Left lung (tissue), 10 donors: Measurements from ENCODE around the gene C16orf89. TPM values are rescaled to one million over a fixed set of nuclear protein-coding genes. Genes with fewer than 3 reads are reported as not detected.
A peak's percentile ranks its signal among the peaks of the same experiment; 100 is the strongest.
"Not testable (repeated sequence)": the region's sequence is repeated elsewhere in the genome, so short reads cannot be mapped to it uniquely, and the experiment has no call there.

ENCODE experiments used
- ATAC-seq: fragments of 200-7000 bp; cut with Tn5 transposase; one replicate; pipeline ENCODE4 v1.9.1; 2020; ENCODE audit warnings: moderate library complexity
- DNase-seq, 4 donors: peaks; one replicate each; pipeline ENCODE4 v3.0.0-alpha.2; 2013 to 2020
- H3K27ac ChIP-seq, 2 donors: fragments of 200-600 bp; sonication (generic) in 1 of 2; one replicate each; pipeline versions ENCODE4 v1.5.0 to v1.8.0; 2020 to 2021
- H3K27me3 ChIP-seq, 2 donors: fragments of 200-600 bp; sonication (generic) in 1 of 2; one replicate each; pipeline versions ENCODE4 v1.5.0 to v1.8.0; 2020 to 2021
- H3K36me3 ChIP-seq, 2 donors: fragments of 200-600 bp; sonication (generic) in 1 of 2; one replicate each; pipeline versions ENCODE4 v1.5.0 to v1.8.0; 2020 to 2021
- H3K4me1 ChIP-seq, 2 donors: fragments of 200-600 bp; one replicate each; pipeline ENCODE4 v1.8.0; 2021
- H3K4me3 ChIP-seq, 2 donors: fragments of 200-600 bp; sonication (generic) in 1 of 2; one replicate each; pipeline versions ENCODE4 v1.5.0 to v1.8.0; 2020 to 2021; ENCODE audit warnings: mild to moderate bottlenecking in 1 of 2
- H3K9me3 ChIP-seq, 2 donors: fragments of 200-600 bp; sonication (generic) in 1 of 2; one replicate each; pipeline versions ENCODE4 v1.5.0 to v1.8.0; 2020 to 2021
- CTCF ChIP-seq, 2 donors: fragments of 200-600 bp; sonication (generic) in 1 of 2; IDR thresholded peaks; one replicate each; pipeline versions ENCODE4 v1.5.0 to v1.8.0; 2021; ENCODE audit warnings: antibody characterized with exemption in 2 of 2
- intact Hi-C, 2 donors: fragments of 100-400 bp; cut with DNase I; formaldehyde crosslinking; loops; one replicate each; pipeline versions ENCODE4 v1.11.2 to v1.14.2; 2022
- polyA plus RNA-seq, 6 donors: library from polyadenylated mRNA; unstranded; fragments of 120-200 nt; gene quantifications; one replicate each; pipeline ENCODE4 v1.2.1, GENCODE V29; 2013; ENCODE audit not compliant: insufficient read length in 6 of 6
- total RNA-seq, 2 donors: library from RNA; stranded (reverse); fragmentation: NEBNext Ultra II Directional; extraction: Animal tissue kit (Norgen Biotek cat#: 25700); gene quantifications; one replicate each; pipeline ENCODE4 v1.2.1, GENCODE V29; 2021
- donor health status: DM: no; HTN: yes; CAD: no.
- donor health status: DM: no; HTN: no; CAD: no.

Gene C16orf89
- total and polyA plus RNA-seq, 8 donors, result 67.0 to 209 (median 139) TPM

- no peak for ATAC-seq
- TF ChIP-seq CTCF (IDR thresholded peaks at IDR 0.05), result no peak
- Histone ChIP-seq H3K4me3 (no peak overlapping the region), H3K27ac (no peak overlapping the region), H3K27me3 (no peaks in the 10 kb centered on the region), H3K9me3 (no peaks in the 10 kb centered on the region), H3K4me1 (peaks cover 3 to 18% of the 10 kb centered on the region in 2 donors), H3K36me3 (peaks cover 0 to 67% of the 10 kb centered on the region in 2 donors)
- no peak for DNase-seq
- intact Hi-C loops, result no loop called here
Observed at GRCh38 chr16:5075637-5076036, 9.9 kb upstream of the C16orf89 start.

GRCh38 chr16:5073771-5074170 is 8.0 kb upstream of the C16orf89 start:
- H3K4me3 ChIP-seq, ATAC-seq, intact Hi-C loops, DNase-seq, H3K27me3 ChIP-seq, H3K27ac ChIP-seq, H3K9me3 ChIP-seq: not testable (repeated sequence)
- H3K36me3 ChIP-seq, result peaks cover 0 to 48% of the 10 kb centered on the region in 2 donors
- H3K4me1 ChIP-seq, result peaks cover 3 to 18% of the 10 kb centered on the region in 2 donors

- no peaks in the 10 kb centered on the region for H3K9me3 ChIP-seq
- ATAC-seq (no peak), DNase-seq (no peak)
- peaks cover 3 to 18% of the 10 kb centered on the region in 2 donors for H3K4me1 ChIP-seq
- no peak overlapping the region for H3K4me3 ChIP-seq
- no peak for TF ChIP-seq CTCF (IDR thresholded peaks at IDR 0.05)
- intact Hi-C loops, result no loop called here
- no peak overlapping the region for H3K27ac ChIP-seq
- no peaks in the 10 kb centered on the region for H3K27me3 ChIP-seq
- peaks cover 0 to 43% of the 10 kb centered on the region in 2 donors for H3K36me3 ChIP-seq
Observed at GRCh38 chr16:5073279-5073629, 7.5 kb upstream of the C16orf89 start.

- intact Hi-C loops, result no loop called here
- Histone ChIP-seq H3K27me3 (no peaks in the 10 kb centered on the region), H3K4me3 (peak overlapping the region; percentile 58 to 80), H3K4me1 (peaks cover 3 to 18% of the 10 kb centered on the region in 2 donors), H3K27ac (peak overlapping the region; percentile 76 to 86), H3K36me3 (peaks cover 0 to 37% of the 10 kb centered on the region in 2 donors), H3K9me3 (no peaks in the 10 kb centered on the region)
- TF ChIP-seq CTCF (IDR thresholded peaks at IDR 0.05), result no peak
- ATAC-seq (no peak), DNase-seq (no peak)
Observed at GRCh38 chr16:5072334-5073278, 6.8 kb upstream of the C16orf89 start.

GRCh38 chr16:5071681-5072333 is 6.1 kb upstream of the C16orf89 start, which contains the start of gene ALG1:
TSS of gene ALG1 (plus strand) at chr16:5071843. CDS start at chr16:5071850, 7 bp downstream.
- Histone ChIP-seq H3K27ac (peak within 1 kb of the TSS; percentile 76 to 86), H3K4me1 (peaks cover 3 to 18% of the 10 kb centered on the region in 2 donors), H3K36me3 (peaks cover 0 to 29% of the 10 kb centered on the region in 2 donors), H3K9me3 (no peaks in the 10 kb centered on the region), H3K27me3 (no peaks in the 10 kb centered on the region), H3K4me3 (peak within 1 kb of the TSS; percentile 58 to 80)
- no peak for TF ChIP-seq CTCF (IDR thresholded peaks at IDR 0.05)
- ATAC-seq (peak; percentile 94), DNase-seq (peak; percentile 86 to 98 (median 92))
- intact Hi-C loops, result no loop called here
